Measurements from ENCODE around the gene MAPK8IP2.
"Not testable (repeated sequence)": the region's sequence is repeated elsewhere in the genome, so short reads cannot be mapped to it uniquely, and the experiment has no call there.

Gene MAPK8IP2

DNA sequence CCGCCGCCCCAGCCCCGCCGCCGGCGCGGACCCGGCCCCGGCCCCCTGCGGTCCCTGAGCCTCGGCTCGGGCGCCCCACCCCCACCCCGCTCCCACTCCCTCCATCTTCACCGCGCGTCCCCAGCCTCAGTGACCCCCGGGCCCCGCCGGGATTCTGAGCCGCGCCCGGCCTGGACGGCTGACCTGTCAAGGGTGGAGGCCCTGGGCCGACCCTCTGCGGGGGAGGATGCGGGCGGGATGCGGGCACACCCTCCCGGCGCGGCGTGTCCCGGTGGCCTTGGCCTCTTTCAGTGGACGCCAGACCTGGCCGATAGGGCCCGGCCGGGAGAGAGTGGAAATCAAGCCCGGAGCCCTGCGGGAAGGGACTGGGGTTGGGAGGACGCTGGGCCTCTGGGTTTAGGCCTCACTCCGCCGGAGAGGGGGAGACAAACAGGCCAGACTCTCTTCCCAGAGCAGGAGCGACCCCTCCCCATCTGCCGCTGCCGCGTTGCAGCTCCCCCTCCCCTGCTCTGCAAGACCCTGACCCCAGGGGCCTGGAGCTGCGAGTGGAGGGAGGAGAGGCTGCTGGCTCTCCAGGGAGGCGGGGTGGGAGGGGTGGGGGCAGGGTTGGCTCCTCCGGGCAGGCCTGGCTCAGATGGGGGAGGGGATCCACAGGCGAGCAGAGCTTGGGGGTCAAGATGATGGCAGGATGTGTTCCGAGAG is 525 bp downstream of the MAPK8IP2 start:
- H3K27ac Mint-ChIP-seq: no peak overlapping the region
- H3K36me3 Mint-ChIP-seq (ENCODE audit: low read depth): no peaks in the 10 kb centered on the region
- H3K4me1 Mint-ChIP-seq (ENCODE audit: low read depth): peaks cover 9% of the 10 kb centered on the region
- H3K9me3 Mint-ChIP-seq: no peaks in the 10 kb centered on the region
- no peak for DNase-seq
- peak overlapping the region; percentile 49 for H3K4me3 Mint-ChIP-seq
- H3K27me3 Mint-ChIP-seq: peaks cover 51% of the 10 kb centered on the region

- Mint-ChIP-seq H3K27ac (no peak overlapping the region), H3K36me3 (ENCODE audit: low read depth) (no peaks in the 10 kb centered on the region), H3K9me3 (no peaks in the 10 kb centered on the region), H3K4me1 (ENCODE audit: low read depth) (peaks cover 9% of the 10 kb centered on the region), H3K4me3 (peak overlapping the region; percentile 49), H3K27me3 (peaks cover 56% of the 10 kb centered on the region)
- DNase-seq: no peak
These were observed 1.2 kb downstream of the MAPK8IP2 start for GRCh38 chr22:50601669-50602337.

- Mint-ChIP-seq H3K27me3 (peaks cover 61% of the 10 kb centered on the region), H3K9me3 (no peaks in the 10 kb centered on the region), H3K27ac (no peak overlapping the region), H3K4me1 (ENCODE audit: low read depth) (peaks cover 9% of the 10 kb centered on the region), H3K4me3 (no peak overlapping the region), H3K36me3 (ENCODE audit: low read depth) (no peaks in the 10 kb centered on the region)
- DNase-seq: no peak
These were observed 1.7 kb downstream of the MAPK8IP2 start for GRCh38 chr22:50602338-50602700.

DNA sequence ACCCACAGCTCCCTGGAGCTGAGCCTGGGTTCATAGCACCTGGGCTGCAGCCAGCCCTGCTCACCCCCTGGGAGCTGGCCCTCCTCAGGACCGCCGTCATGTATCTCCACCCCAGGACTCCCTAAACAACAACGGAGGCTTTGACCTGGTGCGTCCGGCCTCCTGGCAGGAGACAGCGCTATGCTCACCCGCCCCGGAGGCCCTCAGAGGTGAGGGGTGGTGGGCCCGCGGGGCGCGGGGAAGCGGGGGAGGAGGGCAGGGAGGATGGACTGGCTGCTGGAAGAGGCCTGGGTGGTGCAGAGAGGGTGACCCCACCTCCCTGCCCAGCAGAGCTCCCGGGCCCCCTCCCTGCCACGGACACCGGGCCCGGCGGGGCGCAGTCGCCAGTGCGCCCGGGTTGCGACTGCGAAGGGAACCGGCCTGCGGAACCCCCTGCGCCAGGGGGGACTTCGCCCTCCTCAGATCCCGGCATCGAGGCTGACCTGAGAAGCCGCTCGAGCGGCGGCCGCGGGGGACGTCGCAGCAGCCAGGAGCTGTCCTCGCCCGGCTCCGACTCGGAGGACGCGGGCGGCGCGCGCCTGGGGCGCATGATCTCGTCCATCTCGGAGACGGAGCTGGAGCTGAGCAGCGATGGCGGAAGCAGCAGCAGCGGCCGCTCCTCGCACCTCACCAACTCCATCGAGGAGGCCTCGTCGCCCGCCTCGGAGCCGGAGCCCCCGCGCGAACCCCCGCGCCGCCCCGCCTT is 3.1 kb downstream of the MAPK8IP2 start:
- H3K27me3 Mint-ChIP-seq: peaks cover 63% of the 10 kb centered on the region
- H3K36me3 Mint-ChIP-seq (ENCODE audit: low read depth): no peaks in the 10 kb centered on the region
- H3K4me1 Mint-ChIP-seq (ENCODE audit: low read depth): peaks cover 9% of the 10 kb centered on the region
- H3K4me3 Mint-ChIP-seq: no peak overlapping the region
- DNase-seq: no peak
- no peak overlapping the region for H3K27ac Mint-ChIP-seq
- no peaks in the 10 kb centered on the region for H3K9me3 Mint-ChIP-seq

DNA sequence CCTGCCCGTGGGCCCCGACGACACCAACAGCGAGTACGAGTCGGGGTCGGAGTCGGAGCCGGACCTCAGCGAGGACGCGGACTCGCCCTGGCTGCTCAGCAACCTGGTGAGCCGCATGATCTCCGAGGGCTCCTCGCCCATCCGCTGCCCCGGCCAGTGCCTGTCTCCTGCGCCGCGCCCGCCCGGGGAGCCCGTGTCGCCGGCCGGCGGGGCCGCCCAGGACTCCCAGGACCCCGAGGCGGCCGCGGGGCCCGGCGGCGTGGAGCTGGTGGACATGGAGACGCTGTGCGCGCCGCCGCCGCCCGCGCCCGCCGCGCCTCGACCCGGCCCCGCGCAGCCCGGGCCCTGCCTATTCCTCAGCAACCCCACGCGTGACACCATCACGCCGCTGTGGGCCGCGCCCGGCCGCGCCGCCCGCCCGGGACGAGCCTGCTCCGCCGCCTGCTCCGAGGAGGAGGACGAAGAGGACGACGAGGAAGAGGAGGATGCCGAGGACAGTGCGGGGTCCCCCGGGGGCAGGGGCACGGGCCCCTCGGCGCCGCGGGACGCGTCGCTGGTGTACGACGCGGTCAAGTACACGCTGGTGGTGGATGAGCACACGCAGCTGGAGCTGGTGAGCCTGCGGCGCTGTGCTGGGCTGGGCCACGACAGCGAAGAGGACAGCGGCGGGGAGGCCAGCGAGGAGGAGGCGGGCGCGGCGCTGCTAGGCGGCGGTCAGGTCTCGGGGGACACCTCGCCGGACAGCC is 3.8 kb downstream of the MAPK8IP2 start:
- Mint-ChIP-seq H3K36me3 (ENCODE audit: low read depth) (no peaks in the 10 kb centered on the region), H3K4me1 (ENCODE audit: low read depth) (peaks cover 9% of the 10 kb centered on the region), H3K9me3 (no peaks in the 10 kb centered on the region), H3K27me3 (peaks cover 62% of the 10 kb centered on the region), H3K27ac (no peak overlapping the region), H3K4me3 (no peak overlapping the region)
- DNase-seq: no peak

DNA sequence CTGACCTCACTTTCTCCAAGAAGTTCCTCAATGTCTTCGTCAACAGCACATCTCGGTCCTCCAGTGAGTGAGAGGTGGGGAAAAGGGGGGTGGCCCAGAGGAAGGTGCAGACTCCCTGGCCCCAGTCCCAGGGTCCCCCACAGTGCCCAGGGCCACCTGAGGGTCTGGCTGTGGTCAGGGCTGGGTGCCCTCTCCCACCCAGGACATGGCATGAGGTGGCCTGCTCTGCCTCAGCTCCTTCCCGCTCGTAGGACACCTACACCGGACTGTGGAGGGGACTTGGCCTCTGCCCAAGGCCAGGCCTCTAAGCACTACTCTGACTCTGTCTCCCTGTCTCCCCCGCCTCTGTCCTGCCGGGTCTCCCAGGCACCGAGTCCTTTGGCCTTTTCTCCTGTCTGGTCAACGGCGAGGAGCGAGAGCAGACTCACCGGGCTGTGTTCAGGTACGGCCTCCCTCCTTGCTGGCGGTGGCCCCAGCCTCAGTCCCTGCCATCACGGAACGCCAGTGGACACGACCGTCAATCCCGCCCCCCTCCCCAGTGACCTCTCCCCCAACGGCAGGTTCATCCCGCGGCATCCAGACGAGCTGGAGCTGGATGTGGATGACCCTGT is 4.5 kb downstream of the MAPK8IP2 start:
- DNase-seq: no peak
- peaks cover 4% of the 10 kb centered on the region for H3K4me1 Mint-ChIP-seq (ENCODE audit: low read depth)
- H3K27ac Mint-ChIP-seq: no peak overlapping the region
- H3K9me3 Mint-ChIP-seq: no peaks in the 10 kb centered on the region
- H3K36me3 Mint-ChIP-seq (ENCODE audit: low read depth): no peaks in the 10 kb centered on the region
- H3K4me3 Mint-ChIP-seq: no peak overlapping the region
- H3K27me3 Mint-ChIP-seq: peaks cover 60% of the 10 kb centered on the region

DNA sequence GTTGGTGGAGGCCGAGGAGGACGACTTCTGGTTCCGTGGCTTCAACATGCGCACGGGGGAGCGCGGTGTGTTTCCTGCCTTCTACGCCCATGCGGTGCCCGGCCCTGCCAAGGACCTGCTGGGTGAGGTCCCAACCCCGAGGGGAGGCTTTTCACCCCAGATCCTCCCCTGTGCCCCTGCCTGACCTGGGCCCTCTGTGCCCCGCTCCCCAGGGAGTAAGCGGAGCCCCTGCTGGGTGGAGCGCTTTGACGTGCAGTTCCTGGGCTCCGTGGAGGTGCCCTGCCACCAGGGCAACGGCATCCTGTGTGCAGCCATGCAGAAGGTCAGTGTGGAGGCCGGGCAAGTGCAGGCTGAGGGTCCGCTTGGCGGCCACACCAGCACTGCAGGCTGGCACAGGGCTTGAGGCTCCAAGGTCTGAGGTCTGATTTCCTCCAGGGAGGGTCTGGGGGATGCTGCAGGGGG is 5.1 kb downstream of the MAPK8IP2 start:
- H3K4me3 Mint-ChIP-seq: no peak overlapping the region
- H3K27ac Mint-ChIP-seq: no peak overlapping the region
- H3K27me3 Mint-ChIP-seq: peaks cover 65% of the 10 kb centered on the region
- DNase-seq: no peak
- no peaks in the 10 kb centered on the region for H3K36me3 Mint-ChIP-seq (ENCODE audit: low read depth)
- H3K9me3 Mint-ChIP-seq: no peaks in the 10 kb centered on the region
- peaks cover 4% of the 10 kb centered on the region for H3K4me1 Mint-ChIP-seq (ENCODE audit: low read depth)

DNA sequence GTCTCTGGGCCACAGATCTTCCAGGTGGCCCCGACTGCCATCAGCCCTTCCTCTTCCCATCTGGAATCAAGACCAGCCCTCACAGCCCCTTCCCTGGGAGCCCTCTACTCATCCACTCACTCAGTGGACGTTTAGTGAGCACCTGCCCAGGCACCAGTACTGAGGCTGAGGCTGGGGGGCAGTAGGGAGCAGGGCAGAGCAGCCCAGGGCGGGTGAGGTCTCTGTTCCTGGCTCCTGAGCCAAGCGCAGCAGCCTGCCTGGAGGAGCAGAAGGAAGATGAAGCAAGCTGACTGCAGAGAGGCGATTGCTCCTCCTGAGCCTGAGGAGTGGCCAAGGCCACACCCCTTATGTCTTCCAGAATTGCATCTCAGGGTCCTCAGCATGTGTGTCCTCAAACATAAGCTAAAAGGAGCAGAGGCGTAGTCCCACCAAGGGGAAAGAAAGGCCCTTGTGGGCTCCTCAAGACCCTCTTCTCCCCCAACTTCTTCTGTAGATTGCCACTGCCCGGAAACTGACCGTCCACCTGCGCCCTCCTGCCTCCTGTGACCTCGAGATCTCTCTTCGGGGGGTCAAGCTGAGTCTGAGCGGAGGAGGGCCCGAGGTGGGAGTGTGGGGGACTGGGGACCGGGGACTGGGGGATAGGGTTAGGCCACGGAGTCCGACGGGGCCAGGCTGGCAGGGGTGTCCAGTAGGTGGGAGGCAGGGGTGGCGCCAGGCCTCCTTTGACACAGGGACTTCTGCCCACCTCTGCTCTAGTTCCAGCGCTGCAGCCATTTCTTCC is 5.8 kb downstream of the MAPK8IP2 start:
- Mint-ChIP-seq H3K27ac (no peak overlapping the region), H3K9me3 (no peaks in the 10 kb centered on the region), H3K36me3 (ENCODE audit: low read depth) (no peaks in the 10 kb centered on the region), H3K4me1 (ENCODE audit: low read depth) (peaks cover 4% of the 10 kb centered on the region), H3K27me3 (peaks cover 66% of the 10 kb centered on the region), H3K4me3 (no peak overlapping the region)
- no peak for DNase-seq

- no peaks in the 10 kb centered on the region for H3K36me3 Mint-ChIP-seq (ENCODE audit: low read depth)
- H3K27ac Mint-ChIP-seq: no peak overlapping the region
- no peaks in the 10 kb centered on the region for H3K4me1 Mint-ChIP-seq (ENCODE audit: low read depth)
- no peak overlapping the region for H3K4me3 Mint-ChIP-seq
- H3K9me3 Mint-ChIP-seq: no peaks in the 10 kb centered on the region
- H3K27me3 Mint-ChIP-seq: peaks cover 59% of the 10 kb centered on the region
- DNase-seq: no peak
These were observed 6.5 kb downstream of the MAPK8IP2 start for GRCh38 chr22:50606946-50607658.

DNA sequence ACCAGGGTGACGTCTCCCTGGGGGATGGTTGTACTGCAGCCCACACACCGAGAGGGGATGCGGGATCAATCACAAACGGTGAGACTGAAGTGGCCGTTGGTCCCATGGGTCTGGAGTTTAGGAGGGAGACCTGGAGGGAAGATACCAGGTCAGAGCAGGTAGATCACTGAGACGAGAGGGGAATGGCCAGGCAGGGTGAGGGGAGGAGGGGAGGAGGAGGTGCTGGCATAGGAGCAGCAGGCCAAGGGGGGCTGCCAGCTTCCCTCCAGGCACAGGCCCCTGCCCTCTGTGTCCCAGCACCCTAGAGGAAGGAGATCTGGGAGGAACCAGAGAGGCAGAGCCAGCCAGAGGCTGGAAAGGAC is 7.0 kb downstream of the MAPK8IP2 start:
- H3K36me3 Mint-ChIP-seq (ENCODE audit: low read depth): no peaks in the 10 kb centered on the region
- no peak for DNase-seq
- H3K27ac Mint-ChIP-seq: no peak overlapping the region
- no peaks in the 10 kb centered on the region for H3K4me1 Mint-ChIP-seq (ENCODE audit: low read depth)
- peaks cover 58% of the 10 kb centered on the region for H3K27me3 Mint-ChIP-seq
- no peaks in the 10 kb centered on the region for H3K9me3 Mint-ChIP-seq
- no peak overlapping the region for H3K4me3 Mint-ChIP-seq

DNA sequence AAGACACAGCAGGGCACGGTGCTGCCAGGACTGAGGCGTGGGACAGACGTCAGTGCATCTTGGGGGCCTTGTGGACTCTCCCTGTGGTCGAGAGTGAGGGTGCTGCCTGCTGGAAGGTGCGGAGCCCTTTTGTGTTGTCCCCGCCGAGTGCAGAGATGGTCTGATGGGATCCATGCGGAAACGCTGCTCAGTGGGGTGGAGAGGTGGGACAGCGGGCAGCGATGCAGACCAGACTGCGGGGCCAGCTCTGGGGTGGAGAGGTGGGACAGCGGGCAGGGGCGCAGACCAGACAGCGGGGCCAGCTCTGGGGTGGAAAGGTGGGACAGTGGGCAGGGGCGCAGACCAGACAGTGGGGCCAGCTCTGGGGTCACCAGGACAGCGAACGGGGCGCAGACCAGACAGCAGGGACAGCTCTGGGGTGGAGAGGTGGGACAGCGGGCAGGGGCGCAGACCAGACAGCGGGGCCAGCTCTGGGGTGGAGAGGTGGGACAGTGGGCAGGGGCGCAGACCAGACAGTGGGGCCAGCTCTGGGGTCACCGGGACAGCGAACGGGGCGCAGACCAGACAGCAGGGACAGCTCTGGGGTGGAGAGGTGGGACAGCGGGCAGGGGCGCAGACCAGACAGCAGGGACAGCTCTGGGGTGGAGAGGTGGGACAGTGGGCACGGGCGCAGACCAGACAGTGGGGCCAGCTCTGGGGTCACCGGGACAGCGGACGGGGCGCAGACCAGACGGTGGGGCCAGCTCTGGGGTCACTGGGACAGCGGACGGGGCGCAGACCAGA is 7.7 kb downstream of the MAPK8IP2 start:
- H3K36me3 Mint-ChIP-seq (ENCODE audit: low read depth); H3K4me1 Mint-ChIP-seq (ENCODE audit: low read depth); H3K9me3 Mint-ChIP-seq; DNase-seq; H3K4me3 Mint-ChIP-seq; H3K27ac Mint-ChIP-seq: not testable (repeated sequence)
- H3K27me3 Mint-ChIP-seq: peaks cover 56% of the 10 kb centered on the region

DNA sequence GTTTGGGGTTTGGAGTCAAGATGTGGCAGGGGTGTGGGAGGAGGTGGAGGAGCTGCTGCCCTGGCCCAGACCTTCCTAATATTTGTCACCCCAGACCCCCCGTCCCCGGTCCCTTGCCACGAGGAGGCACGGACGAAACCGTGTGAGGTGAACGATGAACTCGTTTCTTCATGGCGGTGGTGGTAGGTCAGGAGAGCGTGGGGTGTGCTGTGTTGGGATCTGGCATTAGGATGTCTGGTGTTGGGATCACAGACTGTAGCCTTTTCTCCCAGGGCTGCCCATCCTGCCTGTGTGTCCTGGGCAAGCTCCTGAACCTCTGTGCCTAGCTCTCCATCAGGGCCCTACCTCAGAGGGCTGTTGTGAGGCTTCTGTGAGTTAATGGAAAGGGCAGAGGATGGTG is 8.4 kb downstream of the MAPK8IP2 start:
- Mint-ChIP-seq H3K4me3 (no peak overlapping the region), H3K4me1 (ENCODE audit: low read depth) (peaks cover 5% of the 10 kb centered on the region), H3K27ac (no peak overlapping the region), H3K27me3 (peaks cover 55% of the 10 kb centered on the region), H3K36me3 (ENCODE audit: low read depth) (no peaks in the 10 kb centered on the region), H3K9me3 (no peaks in the 10 kb centered on the region)
- no peak for DNase-seq

- H3K9me3 Mint-ChIP-seq: no peaks in the 10 kb centered on the region
- H3K36me3 Mint-ChIP-seq (ENCODE audit: low read depth): no peaks in the 10 kb centered on the region
- peaks cover 5% of the 10 kb centered on the region for H3K4me1 Mint-ChIP-seq (ENCODE audit: low read depth)
- no peak overlapping the region for H3K27ac Mint-ChIP-seq
- H3K4me3 Mint-ChIP-seq: no peak overlapping the region
- peaks cover 55% of the 10 kb centered on the region for H3K27me3 Mint-ChIP-seq
- no peak for DNase-seq
These were observed 9.0 kb downstream of the MAPK8IP2 start for GRCh38 chr22:50609599-50609998.
